HG03439 (cell line): ENCODE results near the gene P4HTM.
"Not testable (repeated sequence)": the region's sequence is repeated elsewhere in the genome, so short reads cannot be mapped to it uniquely, and the experiment has no call there.

ENCODE experiments used
- ATAC-seq: cut with Tn5 transposase; IDR thresholded peaks from one replicate; pipeline ENCODE4 v1.9.1; 2021; ENCODE audit warnings: mild to moderate bottlenecking, moderate library complexity; ENCODE audit not compliant: unreplicated experiment

Gene P4HTM

DNA sequence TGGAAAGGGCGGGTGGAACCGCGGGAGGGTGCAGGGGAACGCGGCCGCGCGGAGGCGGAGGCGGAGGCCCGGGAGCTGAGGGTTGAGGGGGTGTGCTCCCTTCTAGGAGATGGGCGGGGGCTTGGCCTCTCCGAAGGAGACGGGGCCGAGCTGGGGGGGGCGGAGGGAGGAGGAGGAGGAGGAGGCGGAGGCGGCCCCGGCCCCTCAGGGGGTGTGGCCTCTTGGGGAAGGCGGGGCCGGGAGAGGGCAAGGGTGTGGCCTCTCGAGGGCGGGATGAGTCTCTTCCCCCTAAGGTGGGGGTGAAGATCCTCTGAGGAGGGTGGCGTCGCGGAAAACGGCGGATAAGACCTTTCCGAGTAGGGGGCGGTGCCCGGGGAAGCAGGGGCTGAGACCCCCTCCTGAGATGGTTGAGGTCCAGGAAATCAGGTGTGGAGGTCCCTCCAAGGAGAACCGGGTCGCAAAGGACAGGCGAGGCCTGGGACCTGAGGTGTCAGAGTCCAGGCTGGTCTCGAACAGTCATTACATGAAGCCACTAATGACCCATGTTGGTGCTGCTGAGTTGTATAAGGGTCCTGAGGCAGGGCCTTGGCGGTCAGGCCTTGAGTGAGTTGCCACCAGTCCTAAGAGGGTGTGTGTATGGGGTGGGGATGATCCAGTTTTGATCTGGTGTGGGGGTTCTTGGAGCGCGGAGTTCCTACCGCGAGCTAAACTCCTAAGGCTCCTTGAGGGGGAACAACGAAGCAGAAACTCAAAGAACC lies 17.9 kb downstream of the P4HTM start:
- peak; percentile 34 for ATAC-seq

DNA sequence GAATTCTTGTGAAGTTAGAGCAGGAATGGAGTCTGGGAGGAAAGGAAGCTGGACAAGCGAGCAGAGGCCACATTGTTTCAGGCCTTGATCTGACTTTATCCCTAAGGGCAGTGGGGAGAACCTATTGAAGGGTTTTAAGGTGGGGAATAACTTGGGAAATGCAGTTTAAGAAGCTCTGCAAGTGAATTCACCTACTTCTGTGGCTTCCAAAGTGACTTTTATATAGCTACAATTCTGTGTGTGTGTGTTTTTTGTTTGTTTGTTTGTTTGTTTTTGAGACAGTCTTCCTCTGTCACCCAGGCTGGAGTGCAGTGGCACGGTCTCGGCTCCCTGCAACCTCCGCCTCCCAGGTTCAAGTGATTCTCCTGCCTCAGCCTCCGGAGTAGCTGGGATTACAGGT lies 18.6 kb downstream of the P4HTM start:
- ATAC-seq = not testable (repeated sequence)

DNA sequence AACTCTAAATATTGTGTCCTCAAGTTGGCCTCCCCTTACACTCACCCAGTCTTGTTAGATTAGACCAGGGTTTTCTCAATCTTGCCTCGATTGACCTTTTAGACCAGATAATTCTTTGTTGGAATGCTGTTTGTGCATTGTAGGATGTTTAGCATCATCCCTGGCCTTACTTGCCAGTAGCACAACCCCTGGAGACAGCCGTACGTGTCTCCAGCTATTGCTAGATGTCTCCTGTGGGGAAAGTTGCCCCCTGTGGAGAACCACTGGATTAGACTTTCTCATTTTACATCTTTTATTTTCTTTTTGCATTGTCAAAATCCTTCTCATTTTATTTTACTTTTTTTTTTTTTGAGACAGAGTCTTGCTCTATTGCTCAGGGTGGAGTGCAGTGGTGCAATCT lies 19.4 kb downstream of the P4HTM start:
- no peak for ATAC-seq

DNA sequence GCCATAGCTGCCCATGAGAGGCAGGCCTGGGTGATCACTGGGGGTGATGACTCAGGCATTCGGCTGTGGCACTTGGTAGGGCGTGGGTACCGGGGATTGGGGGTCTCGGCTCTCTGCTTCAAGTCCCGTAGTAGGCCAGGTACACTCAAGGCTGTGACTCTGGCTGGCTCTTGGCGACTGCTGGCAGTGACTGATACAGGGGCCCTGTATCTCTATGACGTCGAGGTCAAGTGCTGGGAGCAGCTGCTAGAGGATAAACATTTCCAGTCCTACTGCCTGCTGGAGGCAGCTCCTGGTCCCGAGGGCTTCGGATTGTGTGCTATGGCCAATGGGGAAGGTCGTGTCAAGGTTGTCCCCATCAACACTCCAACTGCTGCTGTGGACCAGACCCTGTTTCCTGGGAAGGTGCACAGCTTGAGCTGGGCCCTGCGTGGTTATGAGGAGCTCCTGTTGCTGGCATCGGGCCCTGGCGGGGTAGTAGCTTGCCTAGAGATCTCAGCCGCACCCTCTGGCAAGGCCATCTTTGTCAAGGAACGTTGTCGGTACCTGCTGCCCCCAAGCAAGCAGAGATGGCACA lies 22.5 kb downstream of the P4HTM start:
- no peak for ATAC-seq

DNA sequence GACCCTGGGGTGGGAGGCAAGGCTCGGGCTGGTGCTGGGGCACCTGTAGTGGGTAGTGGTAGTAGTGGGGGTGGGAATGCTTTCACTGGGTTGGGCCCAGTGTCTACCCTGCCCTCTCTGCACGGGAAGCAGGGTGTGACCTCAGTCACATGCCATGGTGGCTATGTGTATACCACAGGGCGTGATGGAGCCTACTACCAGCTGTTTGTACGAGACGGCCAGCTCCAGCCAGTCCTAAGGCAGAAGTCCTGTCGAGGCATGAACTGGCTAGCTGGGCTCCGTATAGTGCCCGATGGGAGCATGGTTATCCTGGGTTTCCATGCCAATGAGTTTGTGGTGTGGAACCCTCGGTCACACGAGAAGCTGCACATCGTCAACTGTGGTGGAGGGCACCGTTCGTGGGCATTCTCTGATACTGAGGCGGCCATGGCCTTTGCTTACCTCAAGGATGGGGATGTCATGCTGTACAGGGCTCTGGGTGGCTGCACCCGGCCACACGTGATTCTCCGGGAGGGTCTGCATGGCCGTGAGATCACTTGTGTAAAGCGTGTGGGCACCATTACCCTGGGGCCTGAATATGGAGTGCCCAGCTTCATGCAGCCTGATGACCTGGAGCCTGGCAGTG lies 23.2 kb downstream of the P4HTM start:
- no peak for ATAC-seq

DNA sequence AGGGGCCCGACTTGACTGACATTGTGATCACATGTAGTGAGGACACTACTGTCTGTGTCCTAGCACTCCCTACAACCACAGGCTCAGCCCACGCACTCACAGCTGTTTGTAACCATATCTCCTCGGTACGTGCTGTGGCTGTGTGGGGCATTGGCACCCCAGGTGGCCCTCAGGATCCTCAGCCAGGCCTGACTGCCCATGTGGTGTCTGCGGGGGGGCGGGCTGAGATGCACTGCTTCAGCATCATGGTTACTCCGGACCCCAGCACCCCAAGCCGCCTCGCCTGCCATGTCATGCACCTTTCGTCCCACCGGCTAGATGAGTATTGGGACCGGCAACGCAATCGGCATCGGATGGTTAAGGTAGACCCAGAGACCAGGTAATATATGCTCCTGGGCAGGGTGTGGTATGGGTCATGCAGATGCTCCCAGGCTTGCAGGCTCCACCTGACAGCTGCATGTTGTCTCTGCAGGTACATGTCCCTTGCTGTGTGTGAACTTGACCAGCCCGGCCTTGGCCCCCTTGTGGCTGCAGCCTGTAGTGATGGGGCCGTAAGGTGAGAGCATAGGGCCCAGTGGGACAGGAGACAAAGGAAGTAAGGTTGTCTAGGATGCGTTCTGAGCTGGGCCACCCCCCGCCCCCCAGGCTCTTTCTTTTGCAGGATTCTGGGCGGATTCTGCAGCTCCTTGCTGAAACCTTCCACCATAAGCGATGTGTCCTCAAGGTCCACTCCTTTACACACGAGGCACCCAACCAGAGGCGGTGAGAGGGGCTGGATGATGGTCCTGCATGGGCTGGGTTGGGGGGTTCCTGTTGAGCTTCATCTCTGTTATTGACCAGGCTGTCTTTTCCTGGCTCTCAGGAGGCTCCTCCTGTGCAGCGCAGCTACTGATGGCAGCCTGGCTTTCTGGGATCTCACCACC lies 24.0 kb downstream of the P4HTM start:
- ATAC-seq = no peak

DNA sequence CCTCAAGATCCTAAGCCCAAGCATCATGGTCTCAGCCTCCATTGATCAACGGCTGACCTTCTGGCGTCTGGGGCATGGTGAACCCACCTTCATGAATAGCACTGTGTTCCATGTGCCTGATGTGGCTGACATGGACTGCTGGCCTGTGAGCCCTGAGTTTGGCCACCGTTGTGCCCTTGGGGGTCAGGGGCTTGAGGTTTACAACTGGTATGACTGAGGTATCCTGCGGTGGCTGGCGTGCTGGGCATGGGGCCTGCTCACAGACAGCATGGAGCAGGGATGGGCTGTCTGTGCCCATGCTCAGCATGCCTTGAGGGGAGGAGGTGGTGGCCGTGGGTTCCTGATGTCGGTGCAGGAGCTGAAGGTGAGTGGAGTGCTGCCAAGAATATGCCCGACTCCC lies 25.0 kb downstream of the P4HTM start:
- no peak for ATAC-seq

DNA sequence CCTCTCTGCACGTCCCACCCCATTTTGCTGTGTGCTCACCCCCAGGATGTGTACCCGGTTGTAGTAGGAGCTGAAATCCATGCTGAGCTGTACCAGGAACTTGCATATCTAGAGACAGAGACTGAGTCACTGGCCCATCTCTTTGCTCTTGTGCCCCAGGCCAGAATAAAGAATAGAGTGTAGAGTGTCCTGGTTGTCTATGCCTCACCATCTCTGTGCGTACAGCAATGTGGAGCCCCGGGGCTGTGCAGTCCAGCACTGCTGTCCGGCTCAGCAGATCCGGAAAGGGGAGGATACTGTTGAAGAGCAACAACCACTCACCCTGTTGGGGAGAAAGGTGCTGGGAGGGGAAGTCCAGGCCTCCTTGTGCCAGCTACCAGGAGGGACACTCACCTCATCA lies 25.7 kb downstream of the P4HTM start:
- ATAC-seq = no peak

DNA sequence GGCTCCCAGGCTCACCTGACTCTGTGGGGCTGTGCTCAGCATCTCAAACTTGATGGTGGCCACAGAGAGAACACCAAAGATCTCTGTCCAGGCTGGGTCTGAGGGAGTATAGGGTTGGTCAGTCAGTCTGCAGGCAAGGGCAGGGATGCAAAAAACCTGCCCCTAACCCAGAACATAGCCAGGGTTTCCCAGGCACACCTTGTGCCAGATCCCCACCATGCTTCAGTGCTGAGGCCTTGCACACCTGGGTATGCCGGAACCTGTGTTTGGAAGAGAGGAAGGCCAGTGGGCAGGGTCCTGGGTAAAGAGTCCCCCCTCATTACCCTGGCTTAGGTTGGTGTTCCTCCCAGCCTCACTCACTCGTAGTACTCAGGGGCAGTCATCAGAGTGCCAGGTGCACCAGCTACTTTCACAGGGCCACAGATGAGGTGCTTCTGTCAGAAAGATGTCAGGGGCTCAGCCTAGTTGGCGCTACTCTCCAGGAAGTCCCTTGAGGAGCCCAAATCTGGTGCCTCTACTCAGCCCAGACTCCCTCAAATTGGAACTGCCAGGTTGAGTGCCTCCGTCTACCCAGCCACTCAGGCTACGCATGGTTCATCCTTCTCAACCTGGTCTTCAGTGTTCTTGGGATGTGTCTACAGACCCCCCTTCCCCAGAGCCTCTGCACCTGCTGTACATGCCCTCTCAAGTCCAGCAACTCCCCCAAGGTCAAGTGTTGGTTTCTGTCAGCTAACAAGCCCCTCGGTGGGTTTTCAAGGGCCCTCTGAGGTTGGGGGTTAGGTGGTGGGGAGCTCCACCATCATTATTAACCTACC lies 26.6 kb downstream of the P4HTM start:
- ATAC-seq = no peak

DNA sequence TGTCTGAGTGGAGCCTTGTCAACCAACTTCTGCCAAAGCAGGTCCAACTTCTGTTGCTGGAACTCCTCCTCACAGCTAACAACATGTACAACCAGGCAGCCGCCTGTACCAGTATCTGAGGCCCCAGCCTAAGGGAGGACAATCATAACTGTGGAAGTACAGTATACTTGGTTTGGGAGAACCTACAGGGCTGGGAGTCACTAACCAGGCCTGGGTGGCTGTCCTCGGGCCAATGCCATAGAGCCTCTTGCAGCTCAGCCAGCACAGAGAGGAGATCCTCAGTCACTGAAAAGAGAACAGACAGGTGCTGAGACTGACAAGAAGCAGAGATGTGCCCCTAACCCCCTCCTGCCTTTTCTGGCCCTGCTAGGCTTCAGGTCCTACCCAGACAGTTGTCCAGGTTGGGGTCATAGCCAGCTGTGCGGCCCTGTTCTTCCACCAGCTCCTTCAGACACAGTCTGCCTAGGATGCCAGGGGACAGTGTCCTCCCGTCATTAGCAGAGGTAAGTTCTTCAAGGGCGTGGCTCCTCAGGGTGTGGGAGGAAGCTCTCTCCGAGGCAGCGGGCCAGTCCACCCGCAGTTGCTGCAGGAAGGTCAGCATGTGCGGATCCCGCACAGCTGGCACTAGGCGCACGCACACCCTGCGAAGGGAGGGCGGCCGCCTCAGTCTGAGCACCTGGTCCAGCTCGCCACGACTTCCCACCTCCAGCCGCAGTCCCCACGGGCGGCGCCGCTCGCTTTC lies 27.4 kb downstream of the P4HTM start:
- no peak for ATAC-seq

DNA sequence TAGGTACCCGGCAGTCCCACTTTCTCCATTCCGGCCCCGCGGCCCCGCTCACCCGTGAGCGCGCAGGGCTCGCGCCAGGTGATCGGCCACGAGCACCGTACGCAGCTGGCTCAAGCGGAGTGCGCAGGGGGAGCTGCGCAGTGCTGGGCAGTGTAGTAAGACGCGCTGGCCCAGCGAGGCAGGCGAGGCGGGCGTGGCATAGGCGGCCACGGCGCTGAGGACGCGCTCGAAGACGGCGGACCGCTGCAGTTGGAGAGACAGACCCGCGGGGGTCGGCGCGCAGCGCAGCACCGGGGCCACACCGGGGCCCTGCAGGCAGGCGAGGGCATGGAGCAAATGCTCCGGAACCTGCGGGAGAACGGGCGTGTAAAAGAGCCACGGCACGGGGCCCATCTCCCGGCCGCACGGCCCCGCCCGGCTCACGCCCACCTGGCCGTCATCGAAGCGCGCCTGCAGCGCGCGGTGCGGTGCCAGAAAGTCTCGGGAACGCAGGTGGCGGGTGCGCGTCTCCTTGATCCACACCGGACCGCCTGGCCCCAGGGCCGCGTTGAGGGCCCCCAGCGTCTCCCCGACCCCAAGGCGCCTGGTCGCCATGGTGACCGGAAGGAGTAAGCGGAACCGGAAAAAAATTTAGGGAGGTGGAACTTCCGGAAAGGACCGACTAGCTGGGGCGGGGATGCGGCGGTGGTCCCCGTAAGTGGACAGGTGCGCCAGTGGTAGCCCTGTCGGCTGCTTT lies 28.1 kb downstream of the P4HTM start, which contains the start of gene DALRD3:
Gene DALRD3, minus strand, starts transcription at position 610 of the 736 bp plus-strand sequence. Its CDS starts 16 bp downstream, at position 594.
- no peak for ATAC-seq

DNA sequence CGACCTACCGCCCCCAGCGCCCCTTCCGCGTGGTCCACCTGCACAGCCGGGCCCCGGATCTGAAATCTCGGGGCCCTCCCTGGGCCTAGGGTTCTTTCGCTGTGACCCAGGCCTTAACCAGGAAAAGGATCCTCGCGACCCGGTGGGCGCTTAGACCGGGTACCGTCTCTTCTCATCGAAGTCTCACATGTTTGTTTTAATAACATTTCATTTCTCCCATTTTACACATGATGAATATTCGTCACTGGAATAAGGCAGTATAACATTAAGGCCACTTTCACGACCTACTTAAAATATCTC lies 28.6 kb downstream of the P4HTM start:
- ATAC-seq = no peak

DNA sequence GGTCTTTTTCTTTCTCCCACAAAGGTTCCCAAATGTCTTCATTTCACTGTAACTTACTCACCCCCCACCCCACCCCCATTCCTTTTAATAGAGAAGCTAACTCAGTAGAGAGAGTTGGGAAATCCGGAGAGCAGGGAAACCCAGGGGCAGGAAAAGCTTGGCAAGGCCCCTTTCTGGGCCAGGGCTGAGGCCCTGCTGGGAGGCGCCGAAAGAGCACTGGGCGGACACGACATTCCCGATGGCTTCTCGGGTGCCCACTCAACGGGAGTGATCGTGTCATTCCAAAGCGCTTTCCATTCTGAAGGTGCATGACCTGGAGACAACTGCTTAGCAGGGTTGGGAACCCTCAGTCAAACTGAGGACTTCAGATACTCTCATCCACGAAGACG lies 29.9 kb downstream of the P4HTM start:
- no peak for ATAC-seq

DNA sequence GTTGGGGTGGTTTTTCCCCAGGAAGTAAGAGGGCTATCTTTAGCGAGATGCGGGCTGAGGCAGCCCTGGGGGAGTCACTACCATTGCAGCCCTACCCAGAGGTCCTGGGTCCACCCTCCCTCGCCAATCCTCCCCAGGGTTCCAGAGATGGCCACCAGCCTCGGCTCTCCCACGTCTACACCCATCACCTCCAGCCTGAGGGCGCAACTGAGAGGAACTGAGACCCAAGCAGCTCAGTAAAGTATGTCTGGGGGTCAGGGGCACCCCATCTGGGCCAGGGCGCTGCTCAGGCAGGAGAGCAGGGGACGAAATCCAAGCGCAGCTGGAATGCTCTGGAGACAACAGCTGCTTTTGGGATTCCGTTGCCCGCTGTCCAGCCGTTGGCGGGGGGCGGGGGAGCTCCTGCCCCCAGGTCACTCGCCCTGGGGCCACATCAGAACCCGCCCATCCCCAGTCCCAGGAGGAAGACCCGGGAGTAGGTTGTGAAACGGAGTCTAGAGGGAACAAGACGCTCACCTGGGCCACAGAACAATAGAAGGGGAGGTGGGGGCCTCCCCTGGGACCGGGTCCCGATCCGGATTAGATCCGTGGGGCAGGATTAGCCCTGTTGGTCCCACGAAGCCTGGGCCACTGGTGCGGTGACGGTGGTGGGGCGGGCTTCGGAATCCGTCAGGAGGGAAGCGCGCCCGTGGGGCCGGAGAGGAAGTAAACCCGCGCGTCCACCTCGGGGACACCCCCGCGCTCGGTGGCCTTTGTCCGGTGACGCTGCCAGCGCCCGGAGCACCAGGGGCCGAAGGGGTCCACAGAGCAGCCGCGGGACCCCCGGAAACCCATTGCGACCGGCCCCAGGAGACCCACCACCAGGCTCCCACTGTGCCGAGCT lies 30.5 kb downstream of the P4HTM start:
- ATAC-seq = peak; percentile 6

DNA sequence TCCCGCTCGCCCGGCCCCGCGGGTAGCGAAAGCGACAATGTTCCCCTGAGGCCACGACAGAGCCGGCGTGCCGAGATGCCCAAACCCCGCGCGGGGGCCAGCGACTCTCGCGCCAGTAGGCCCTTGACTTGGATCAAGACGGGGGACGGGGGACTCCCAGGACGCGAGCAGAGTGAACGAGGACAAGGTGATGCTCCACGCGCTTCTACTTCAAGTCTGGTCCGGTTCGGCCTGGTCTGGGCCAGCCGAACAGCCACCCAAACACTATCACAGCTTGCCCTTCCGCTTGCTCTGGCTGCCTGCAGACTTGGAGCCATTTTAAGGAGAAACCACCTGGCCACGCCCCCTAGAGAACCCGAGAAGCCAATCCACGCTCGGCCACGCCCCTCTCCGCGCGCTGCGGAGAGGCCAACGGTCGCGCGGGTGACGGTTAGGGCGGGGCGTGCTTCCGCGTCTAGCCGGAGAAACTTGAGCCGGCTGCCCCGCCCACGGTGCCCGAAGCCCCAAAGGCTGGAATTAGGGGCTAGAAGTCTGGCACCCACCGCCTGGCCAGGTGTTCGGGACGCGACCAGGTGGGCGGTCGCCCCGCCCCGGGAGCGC lies 31.3 kb downstream of the P4HTM start:
- peak; percentile 50 for ATAC-seq

DNA sequence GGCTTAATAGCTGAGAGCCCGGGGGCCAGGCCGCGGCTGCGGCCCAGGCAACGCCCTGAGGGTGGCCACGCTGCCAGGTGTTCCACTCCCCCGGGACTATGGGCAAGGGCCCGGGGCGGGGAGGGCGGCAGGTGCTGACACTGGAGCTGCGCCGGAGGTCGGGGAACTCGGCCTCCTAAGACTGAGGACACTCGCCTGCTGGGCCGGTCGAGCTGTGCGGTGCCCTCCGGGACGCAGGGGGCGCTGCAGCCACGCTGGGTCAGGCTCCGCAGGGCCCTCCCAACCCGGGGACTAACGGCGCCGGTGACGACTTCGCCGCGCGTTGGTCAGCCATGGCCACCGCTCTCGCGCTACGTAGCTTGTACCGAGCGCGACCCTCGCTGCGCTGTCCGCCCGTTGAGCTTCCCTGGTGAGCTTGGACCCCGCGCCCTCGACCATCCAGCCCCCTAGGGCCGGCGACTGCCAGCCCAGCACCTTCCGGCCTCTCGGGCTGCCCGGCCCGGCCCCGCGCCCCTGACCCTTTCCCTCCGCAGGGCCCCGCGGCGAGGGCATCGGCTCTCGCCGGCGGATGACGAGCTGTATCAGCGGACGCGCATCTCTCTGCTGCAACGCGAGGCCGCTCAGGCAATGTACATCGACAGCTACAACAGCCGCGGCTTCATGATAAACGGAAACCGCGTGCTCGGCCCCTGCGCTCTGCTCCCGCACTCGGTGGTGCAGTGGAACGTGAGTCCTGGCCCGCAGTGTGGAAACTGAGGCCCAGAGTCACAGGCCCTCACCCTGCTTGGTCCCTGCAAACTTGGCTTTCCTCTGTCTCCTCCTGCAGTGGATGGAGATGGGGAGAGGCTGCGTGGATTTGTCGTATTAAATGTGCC lies 32.0 kb downstream of the P4HTM start, which contains the start of gene NDUFAF3:
Gene NDUFAF3, plus strand, starts transcription at position 309 of the 875 bp plus-strand sequence. Its CDS starts 24 bp downstream, at position 333.
- peak; percentile 56 for ATAC-seq
